GM18868 (cell line): Measurements from ENCODE around the gene KLK8.

Source experiments
- ATAC-seq: cut with Tn5 transposase; IDR thresholded peaks from one replicate; pipeline ENCODE4 v1.9.1; 2021; ENCODE audit warnings: mild to moderate bottlenecking, moderate library complexity; ENCODE audit not compliant: unreplicated experiment

KLK8 gene

DNA sequence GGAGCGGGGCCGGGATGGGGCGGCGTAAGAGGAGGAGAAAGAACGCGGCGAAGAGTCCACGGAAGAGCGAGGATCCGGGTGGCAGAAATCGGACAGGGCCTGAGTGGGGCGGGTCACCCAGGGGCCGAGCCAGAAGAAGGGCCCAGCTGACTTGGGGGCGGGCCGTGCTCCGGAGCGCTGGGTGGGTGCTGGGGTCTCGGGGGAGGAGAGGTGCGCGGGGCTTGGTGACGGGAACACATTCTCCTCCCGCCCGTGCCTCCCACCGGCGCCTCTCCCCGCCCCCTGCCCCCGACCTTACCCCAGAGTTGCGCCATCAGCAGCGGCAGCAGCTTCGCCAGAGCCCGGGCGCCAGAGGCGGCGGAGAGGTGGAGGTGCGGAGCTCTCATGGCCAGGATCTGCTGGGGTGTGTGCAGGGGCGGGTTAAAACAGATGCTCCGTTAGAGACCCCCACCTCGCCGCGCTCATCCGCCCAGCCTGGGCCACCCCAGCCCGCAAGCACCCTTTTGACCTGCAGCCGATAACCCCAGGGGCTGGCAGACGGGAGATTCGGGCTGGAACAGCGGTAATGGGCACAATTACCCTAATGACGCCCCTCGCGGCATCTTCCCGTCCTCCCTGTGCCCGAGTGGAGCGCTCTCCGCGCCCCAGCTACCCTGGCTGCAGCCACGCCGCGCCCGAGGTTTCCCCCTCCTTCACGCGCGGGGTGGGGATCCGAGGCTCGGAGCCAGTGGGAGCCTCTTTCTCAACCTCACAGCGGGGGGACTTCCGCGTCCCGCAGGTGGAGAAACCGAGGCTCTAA lies 17.5 kb upstream of the KLK8 start:
- no peak for ATAC-seq

DNA sequence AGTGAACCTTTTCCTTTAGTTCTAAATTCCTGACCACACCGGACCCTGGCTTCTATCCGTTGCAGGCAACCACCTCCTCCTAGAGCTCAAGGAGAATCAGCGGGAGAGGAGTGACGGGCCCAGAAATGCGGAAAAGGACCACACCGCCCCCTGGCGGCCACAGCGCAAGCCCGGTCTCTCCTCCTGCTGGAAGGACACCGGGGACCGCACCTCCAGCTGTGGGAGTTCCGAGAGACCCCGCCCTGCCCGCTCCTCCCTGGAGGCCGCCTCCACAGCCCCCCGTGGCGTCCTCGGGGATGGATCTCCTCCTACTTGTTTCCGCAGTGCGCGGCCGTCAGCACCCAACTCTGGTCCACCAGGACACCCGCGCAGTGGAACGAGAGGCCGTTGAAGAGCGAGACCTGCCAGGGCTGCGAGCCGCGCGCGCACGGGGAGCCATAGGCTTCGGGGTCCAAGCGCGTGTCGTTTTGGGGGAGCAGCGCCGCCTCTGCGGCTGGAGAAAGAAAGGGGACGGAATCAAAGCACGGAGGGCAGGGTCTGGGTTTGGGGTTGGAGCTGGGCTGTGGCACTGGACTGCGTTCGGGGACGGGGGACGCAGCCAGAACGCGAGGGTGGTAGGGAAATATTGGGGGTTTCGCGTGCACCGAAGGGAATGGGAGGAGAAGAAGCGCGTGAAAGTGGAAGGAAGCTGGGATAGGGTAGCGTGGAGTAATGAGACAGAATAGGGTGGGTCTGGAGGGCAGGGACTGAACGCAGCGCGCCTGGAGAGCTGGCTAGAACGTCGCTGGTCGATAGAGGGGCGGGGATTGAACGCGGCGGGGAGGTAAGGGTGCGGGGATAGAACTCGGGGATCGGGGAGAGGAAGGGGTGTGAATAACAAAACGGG lies 15.6 kb upstream of the KLK8 start:
- ATAC-seq = no peak

GRCh38 chr19:51015691-51016267 lies 14.4 kb upstream of the KLK8 start:
- no peak for ATAC-seq

GRCh38 chr19:51014242-51014641 lies 12.8 kb upstream of the KLK8 start:
- ATAC-seq = no peak

GRCh38 chr19:51012661-51013190 lies 11.3 kb upstream of the KLK8 start:
- ATAC-seq = no peak

DNA sequence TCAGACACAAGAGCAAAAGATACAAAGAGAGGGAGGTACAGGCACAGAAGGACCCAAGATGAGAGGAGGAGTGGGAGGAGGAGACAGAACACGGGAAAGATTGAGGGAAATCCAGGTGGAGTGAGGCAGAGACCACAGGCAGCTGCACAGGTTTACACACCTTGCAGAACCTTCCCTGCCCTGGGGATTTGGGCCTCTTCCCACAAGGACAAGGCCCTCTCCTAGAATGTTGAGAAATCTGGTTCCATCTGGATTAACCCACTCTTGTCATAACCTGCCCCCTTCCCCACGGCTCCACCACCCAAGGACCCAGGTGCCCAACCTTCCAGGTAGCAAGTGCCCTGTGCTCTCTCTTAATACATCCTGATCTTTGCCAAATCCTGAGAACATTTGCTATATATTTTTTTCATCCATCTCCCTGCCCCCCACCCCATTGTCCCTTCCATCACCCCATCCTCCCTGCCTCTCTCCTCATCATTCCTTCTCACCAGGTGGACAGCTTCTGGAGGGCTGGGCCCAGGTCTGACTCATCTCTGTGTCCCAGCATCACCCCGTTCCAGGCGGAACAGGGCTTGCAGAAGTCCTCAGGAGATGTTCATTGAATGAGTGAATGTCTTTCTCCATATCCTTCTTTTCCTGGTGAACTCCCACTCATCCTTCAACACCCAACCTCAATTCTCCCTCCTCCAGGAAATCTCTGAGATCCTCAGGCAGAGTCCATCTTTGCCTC lies 8.8 kb upstream of the KLK8 start:
- no peak for ATAC-seq

GRCh38 chr19:51009061-51009891 lies 7.9 kb upstream of the KLK8 start:
- no peak for ATAC-seq

DNA sequence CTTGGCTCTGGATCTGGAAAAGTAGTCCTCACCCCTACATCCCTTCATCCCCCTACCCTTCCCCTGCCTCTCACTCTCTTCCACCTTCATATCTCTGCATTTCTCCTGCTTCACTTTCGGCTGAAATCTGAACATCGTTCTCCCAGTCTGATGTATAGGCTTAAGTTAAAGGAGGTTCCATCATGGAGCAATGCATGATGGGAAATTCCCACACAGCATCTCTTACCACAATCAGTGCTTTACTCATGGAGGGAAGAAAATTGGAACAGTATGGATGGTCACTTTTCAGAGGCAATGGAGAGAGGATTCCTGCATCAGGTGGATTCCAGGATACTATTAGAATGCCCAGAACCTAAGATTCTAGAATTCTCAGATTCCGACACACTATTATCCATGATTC lies 6.1 kb upstream of the KLK8 start:
- no peak for ATAC-seq

DNA sequence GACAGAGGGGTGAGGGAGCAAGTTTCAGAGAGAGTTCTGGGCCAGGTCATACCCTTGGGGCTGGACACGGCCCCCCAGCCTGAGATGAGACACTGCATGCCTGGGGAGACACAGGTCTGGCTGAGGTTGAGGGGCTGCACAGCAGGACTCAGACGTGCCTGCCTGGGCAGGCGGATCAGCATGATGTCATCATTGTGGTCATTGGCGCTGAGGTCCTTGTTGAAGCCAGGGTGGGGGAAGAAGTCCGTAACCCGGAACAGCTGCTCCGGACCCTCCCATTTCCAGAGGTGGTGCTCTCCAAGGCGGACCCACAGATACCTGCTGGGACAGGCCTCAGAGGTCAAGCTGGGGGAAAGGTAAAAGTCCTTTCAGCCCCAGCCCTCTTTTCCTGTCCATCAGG lies 5.0 kb upstream of the KLK8 start:
- ATAC-seq = no peak

GRCh38 chr19:51005248-51005647 lies 3.8 kb upstream of the KLK8 start:
- no peak for ATAC-seq

- no peak for ATAC-seq
Observed at GRCh38 chr19:51003316-51003715, 1.9 kb upstream of the KLK8 start.

DNA sequence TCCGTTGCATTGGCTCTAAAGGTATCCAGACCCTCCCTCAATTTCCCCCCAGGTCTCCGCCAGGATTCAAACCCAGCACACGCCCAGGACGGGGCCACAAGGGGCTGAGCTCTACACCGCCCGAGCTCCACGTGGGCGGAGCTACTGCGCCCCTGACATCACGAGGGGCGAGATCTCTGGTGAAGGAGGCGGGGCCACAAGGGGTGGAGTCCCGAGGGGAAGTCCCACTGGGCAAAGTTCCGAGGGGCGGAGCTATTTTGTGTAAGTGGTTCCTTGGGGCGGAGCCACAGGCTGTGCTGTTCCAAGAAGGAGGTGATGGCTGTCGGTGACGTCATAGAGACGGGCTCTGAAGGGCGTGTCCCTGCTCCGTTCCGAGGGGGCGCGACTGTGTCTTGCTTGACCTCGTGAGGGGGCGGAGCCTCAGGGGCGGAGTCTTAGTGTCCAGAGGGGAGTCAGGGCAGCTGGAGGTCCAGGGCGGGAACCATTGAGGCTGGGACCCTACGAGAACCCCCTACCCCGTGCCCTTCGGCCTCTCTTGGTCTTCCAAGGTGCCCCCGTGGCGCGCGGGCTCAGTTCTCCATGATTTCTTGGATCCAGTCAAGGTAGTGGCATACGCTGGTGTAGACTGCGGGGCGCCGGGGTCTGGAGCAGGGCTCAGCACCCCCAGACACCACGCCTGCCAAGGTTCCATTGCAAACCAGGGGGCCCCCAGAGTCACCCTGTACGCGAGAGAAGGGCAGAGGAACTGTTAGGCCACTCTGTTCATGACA lies 1.3 kb upstream of the KLK8 start:
- ATAC-seq = no peak

DNA sequence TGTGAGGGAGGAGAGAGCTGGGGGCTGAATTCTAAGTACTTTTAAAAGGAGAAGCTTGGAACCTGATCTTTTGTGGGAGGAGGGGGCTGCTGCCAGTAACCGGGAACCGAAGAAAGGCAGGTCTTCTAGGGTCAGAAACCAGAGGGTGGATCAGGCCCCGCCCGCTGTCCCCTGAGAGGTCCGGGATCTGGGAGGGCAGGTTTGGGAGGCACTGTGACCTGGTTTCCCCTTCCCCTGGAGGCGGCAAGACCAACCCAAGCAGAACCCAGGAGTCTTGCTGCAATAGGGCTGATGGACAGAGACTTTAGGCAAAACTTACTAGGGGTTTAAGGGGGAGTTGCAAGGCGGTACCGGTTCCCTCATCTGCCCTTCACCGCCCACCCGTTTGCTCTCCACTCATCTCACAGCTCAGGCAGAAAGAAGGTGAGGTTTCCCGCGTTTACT lies 707 bp upstream of the KLK8 start:
- ATAC-seq = no peak

DNA sequence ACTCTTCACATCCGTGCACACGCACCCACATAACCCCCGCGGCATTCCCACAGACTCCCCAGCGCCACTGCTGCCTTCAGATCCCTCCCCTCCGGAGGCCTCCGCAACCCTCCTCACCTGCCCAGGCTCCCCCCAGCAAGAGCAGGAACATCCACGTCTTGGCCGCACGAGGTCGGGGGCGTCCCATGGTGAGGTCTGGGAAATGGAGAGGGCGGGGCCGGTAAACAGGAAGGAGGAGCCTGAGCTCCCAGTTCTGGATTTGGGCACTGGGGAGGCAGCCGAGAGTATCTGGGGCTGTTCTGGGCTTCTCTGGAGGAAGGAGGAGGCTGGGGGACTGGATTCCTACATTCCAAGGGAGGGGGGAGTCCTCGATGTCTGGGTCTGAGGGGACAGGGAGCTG lies 423 bp downstream of the KLK8 start:
- ATAC-seq = no peak

GRCh38 chr19:51000426-51000825 lies 978 bp downstream of the KLK8 start:
- ATAC-seq = no peak

DNA sequence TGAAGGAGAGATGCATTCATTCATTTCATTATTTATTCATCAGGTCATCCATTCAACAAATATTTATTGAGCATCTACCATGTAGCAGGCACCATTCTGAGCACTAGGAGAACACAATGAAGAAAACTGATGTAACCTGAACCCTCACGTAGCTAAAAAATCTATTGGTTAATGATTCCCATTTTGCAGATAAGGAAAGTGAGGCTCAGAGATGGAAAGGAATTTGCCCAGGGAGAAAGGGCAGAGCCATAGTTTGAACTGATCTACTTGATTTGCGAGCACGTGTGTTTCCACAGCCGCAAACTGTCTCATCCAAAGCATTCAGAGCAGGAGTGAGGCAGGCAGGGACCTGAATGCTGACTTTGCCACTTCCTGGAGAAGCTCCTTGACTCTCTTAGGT lies 2.7 kb downstream of the KLK8 start:
- ATAC-seq = no peak

GRCh38 chr19:50998061-50998460 lies 3.3 kb downstream of the KLK8 start:
- ATAC-seq = no peak

- ATAC-seq = no peak
Observed at GRCh38 chr19:50994129-50994528, 7.3 kb downstream of the KLK8 start.

DNA sequence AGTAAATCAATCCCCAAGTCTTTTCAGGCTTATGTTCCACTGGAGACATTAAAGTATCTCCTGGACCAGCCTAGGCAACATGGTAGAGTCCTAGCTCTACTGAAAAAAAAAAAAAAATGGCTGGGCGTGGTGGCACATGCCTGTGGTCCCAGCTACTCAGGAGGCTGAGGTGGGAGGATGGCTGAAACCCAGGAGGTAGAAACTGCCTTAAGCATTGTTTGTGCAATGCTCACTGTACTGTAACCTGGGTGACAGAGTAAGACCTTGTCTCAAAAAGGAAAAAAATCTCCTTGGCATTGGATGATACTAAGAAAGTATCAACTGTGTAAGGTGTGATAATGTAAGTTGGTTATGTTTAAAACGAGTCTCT lies 8.8 kb downstream of the KLK8 start:
- ATAC-seq = no peak
